ENCODE results near the gene RTCA. TPM values are rescaled to one million over a fixed set of nuclear protein-coding genes. Genes with fewer than 3 reads are reported as not detected.

Gene RTCA
- total and polyA plus RNA-seq, 4 donors = 11.2 to 18.9 (median 15.1) TPM

- Histone ChIP-seq H3K9ac (ENCODE audit: low read depth in 1 of 2, low read length in 2 of 2) (no peak overlapping the region), H3K27me3 (ENCODE audit: control insufficient read depth in 4 of 4, insufficient read depth in 4 of 4, low read length in 3 of 4) (no peaks in the 10 kb centered on the region), H3K4me3 (ENCODE audit: low read depth in 1 of 3, low read length in 3 of 3) (no peak overlapping the region), H3K27ac (ENCODE audit: low read depth in 1 of 2, low read length in 2 of 2) (no peak overlapping the region), H3K36me3 (ENCODE audit: control insufficient read depth in 4 of 4, insufficient read depth in 3 of 4, low read depth in 1 of 4, low read length in 3 of 4) (peaks cover 8 to 65% (median 59%) of the 10 kb centered on the region in 4 donors), H3K9me3 (ENCODE audit: control insufficient read depth in 4 of 4, low read length in 3 of 4) (no peaks in the 10 kb centered on the region), H3K4me1 (ENCODE audit: control insufficient read depth in 4 of 4, insufficient read depth in 4 of 4, low read length in 3 of 4) (no peaks in the 10 kb centered on the region)
- no peak for TF ChIP-seq SP1 (IDR thresholded peaks at IDR 0.05)
- TF ChIP-seq JUND (IDR thresholded peaks at IDR 0.05) = no peak
- no peak for TF ChIP-seq EGR1 (IDR thresholded peaks at IDR 0.05; ENCODE audit: low read depth in 2 of 2)
- TF ChIP-seq GABPA (IDR thresholded peaks at IDR 0.05 in 1 of 2, conservative IDR thresholded peaks at IDR 0.05 in 1 of 2) = no peak
- no peak for TF ChIP-seq NR2F2 (IDR thresholded peaks at IDR 0.05)
- no peak for DNase-seq (ENCODE audit: low spot score)
- 81% methylated on average over 1 of the region's 1 CpG for WGBS
These were observed 11.8 kb downstream of the RTCA start for GRCh38 chr1:100277866-100278265.

GRCh38 chr1:100279358-100279923 is 13.4 kb downstream of the RTCA start:
- Histone ChIP-seq H3K36me3 (ENCODE audit: control insufficient read depth in 4 of 4, insufficient read depth in 3 of 4, low read depth in 1 of 4, low read length in 3 of 4) (peaks cover 8 to 55% (median 49%) of the 10 kb centered on the region in 4 donors), H3K4me1 (ENCODE audit: control insufficient read depth in 4 of 4, insufficient read depth in 4 of 4, low read length in 3 of 4) (no peaks in the 10 kb centered on the region), H3K9me3 (ENCODE audit: control insufficient read depth in 4 of 4, low read length in 3 of 4) (no peaks in the 10 kb centered on the region), H3K27me3 (ENCODE audit: control insufficient read depth in 4 of 4, insufficient read depth in 4 of 4, low read length in 3 of 4) (no peaks in the 10 kb centered on the region), H3K4me3 (ENCODE audit: low read depth in 1 of 3, low read length in 3 of 3) (no peak overlapping the region), H3K27ac (ENCODE audit: low read depth in 1 of 2, low read length in 2 of 2) (no peak overlapping the region), H3K9ac (ENCODE audit: low read depth in 1 of 2, low read length in 2 of 2) (no peak overlapping the region)
- no peak for DNase-seq (ENCODE audit: low spot score)
- TF ChIP-seq ATF3 (IDR thresholded peaks at IDR 0.05) (no peak), TAF1 (conservative IDR thresholded peaks at IDR 0.05) (no peak), NR2F2 (IDR thresholded peaks at IDR 0.05) (no peak), YY1 (IDR thresholded peaks at IDR 0.05) (no peak), CTCF (IDR thresholded peaks at IDR 0.05; ENCODE audit: low read depth, low read length, missing input control) (no peak), ZBTB33 (IDR thresholded peaks at IDR 0.05) (no peak), RAD21 (IDR thresholded peaks at IDR 0.05) (no peak), FOXA1 (IDR thresholded peaks at IDR 0.05) (no peak), HNF4A (conservative IDR thresholded peaks at IDR 0.05) (no peak), SP1 (IDR thresholded peaks at IDR 0.05) (no peak), JUND (IDR thresholded peaks at IDR 0.05) (no peak), MAX (IDR thresholded peaks at IDR 0.05) (no peak), REST (IDR thresholded peaks at IDR 0.05) (no peak), RXRA (IDR thresholded peaks at IDR 0.05) (no peak), FOXA2 (IDR thresholded peaks at IDR 0.05) (no peak), HNF4G (IDR thresholded peaks at IDR 0.05) (no peak), EGR1 (IDR thresholded peaks at IDR 0.05; ENCODE audit: low read depth in 2 of 2) (no peak), GABPA (IDR thresholded peaks at IDR 0.05 in 1 of 2, conservative IDR thresholded peaks at IDR 0.05 in 1 of 2) (no peak)
- WGBS = 94% methylated on average over 3 of the region's 3 CpGs
